PFSK-1 (cell line): Measurements from ENCODE around the gene TBC1D8.

ENCODE experiments used
- FOXP2 ChIP-seq: optimal IDR thresholded peaks from 2 replicates; pipeline ENCODE3; 2011; ENCODE audit warnings: borderline replicate concordance, control low read depth, inconsistent platforms; ENCODE audit not compliant: insufficient read depth; ENCODE audit errors: extremely low read length, extremely low read depth
- POLR2AphosphoS5 ChIP-seq: IDR thresholded peaks from 2 replicates; pipeline ENCODE4 v1.6.1; 2012; ENCODE audit warnings: low read depth, mild to moderate bottlenecking, control low read depth, low read length, moderate library complexity
- SIN3A ChIP-seq: IDR thresholded peaks from 2 replicates; pipeline ENCODE4 v1.6.1; 2012; ENCODE audit warnings: mild to moderate bottlenecking, low read length, moderate library complexity, borderline replicate concordance; ENCODE audit not compliant: insufficient read depth
- TAF1 ChIP-seq: IDR thresholded peaks from 2 replicates; pipeline ENCODE4 v1.6.1; 2012; ENCODE audit warnings: low read length, control low read depth, borderline replicate concordance; ENCODE audit not compliant: insufficient read depth
- TF ChIP-seq, protein P1 (sequence below), 2 experiments: IDR thresholded peaks; 2 replicates each; pipeline versions ENCODE4 v1.6.1 to v1.8.0; 2011 to 2012; ENCODE audit warnings: low read depth in 2 of 2, low read length in 2 of 2, control low read depth in 1 of 2, inconsistent platforms in 1 of 2, mild to moderate bottlenecking in 1 of 2, moderate library complexity in 1 of 2; ENCODE audit not compliant: insufficient read depth in 1 of 2

The TBC1D8 gene

GRCh38 chr2:100999995-101000394, 151.2 kb downstream of the TBC1D8 start:
- no peak for TF ChIP-seq SIN3A
- TF ChIP-seq FOXP2, result no peak
- TF ChIP-seq TAF1, result no peak
- TF ChIP-seq POLR2AphosphoS5, result no peak
- TF ChIP-seq, protein P1, sequence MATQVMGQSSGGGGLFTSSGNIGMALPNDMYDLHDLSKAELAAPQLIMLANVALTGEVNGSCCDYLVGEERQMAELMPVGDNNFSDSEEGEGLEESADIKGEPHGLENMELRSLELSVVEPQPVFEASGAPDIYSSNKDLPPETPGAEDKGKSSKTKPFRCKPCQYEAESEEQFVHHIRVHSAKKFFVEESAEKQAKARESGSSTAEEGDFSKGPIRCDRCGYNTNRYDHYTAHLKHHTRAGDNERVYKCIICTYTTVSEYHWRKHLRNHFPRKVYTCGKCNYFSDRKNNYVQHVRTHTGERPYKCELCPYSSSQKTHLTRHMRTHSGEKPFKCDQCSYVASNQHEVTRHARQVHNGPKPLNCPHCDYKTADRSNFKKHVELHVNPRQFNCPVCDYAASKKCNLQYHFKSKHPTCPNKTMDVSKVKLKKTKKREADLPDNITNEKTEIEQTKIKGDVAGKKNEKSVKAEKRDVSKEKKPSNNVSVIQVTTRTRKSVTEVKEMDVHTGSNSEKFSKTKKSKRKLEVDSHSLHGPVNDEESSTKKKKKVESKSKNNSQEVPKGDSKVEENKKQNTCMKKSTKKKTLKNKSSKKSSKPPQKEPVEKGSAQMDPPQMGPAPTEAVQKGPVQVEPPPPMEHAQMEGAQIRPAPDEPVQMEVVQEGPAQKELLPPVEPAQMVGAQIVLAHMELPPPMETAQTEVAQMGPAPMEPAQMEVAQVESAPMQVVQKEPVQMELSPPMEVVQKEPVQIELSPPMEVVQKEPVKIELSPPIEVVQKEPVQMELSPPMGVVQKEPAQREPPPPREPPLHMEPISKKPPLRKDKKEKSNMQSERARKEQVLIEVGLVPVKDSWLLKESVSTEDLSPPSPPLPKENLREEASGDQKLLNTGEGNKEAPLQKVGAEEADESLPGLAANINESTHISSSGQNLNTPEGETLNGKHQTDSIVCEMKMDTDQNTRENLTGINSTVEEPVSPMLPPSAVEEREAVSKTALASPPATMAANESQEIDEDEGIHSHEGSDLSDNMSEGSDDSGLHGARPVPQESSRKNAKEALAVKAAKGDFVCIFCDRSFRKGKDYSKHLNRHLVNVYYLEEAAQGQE (IDR thresholded peaks at IDR 0.05; ENCODE audit: insufficient read depth in 1 of 2, low read depth in 2 of 2, low read length in 2 of 2), result no peak

DNA sequence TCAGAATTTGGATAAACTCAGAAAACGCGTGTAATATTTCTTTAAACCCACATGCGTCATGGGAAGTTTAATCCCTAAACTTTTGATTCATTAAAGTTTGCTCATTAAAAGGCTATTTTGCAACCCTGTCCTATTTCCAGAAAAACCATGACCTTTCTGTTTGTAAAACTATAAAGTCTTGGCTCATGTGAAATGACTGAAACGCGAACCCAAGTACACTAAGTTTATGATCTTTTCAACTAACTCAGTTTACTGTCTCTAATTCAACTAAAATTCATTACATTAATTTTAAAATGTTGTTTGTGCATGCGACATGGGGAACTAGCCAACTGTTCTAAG, 153.0 kb downstream of the TBC1D8 start:
- no peak for TF ChIP-seq POLR2AphosphoS5
- TF ChIP-seq TAF1, result no peak

- no peak for TF ChIP-seq SIN3A
- no peak for TF ChIP-seq TAF1
- no peak for TF ChIP-seq POLR2AphosphoS5
- TF ChIP-seq, protein P1 (IDR thresholded peaks at IDR 0.05; ENCODE audit: insufficient read depth in 1 of 2, low read depth in 2 of 2, low read length in 2 of 2), result no peak
Measured at GRCh38 chr2:100997509-100998234, 153.5 kb downstream of the TBC1D8 start.

GRCh38 chr2:100995309-100996075, 155.7 kb downstream of the TBC1D8 start:
- TF ChIP-seq, protein P1 (IDR thresholded peaks at IDR 0.05; ENCODE audit: insufficient read depth in 1 of 2, low read depth in 2 of 2, low read length in 2 of 2), result no peak
- no peak for TF ChIP-seq TAF1
- TF ChIP-seq SIN3A, result no peak
- TF ChIP-seq FOXP2, result no peak
- TF ChIP-seq POLR2AphosphoS5, result no peak

DNA sequence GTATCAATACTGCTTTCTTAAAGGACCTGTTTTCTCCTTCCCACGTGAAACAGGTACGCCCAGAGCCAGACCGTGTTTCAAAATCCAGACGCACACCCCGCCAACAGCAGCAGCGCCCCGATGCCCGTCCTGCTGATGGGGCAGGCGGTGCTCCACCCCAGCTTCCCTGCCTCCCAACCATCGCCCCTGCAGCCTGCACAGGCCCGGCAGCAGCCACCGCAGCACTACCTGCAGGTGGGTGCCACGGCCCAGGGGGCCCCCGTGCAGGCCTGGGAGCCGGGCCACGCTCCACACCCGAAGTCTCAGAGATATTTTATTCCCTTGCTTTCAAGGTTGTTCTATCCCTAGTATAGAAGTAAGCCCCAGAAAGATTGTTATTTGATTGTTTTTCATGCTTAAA, 157.9 kb downstream of the TBC1D8 start:
- no peak for TF ChIP-seq POLR2AphosphoS5
- TF ChIP-seq SIN3A, result no peak
- TF ChIP-seq, protein P1 (IDR thresholded peaks at IDR 0.05; ENCODE audit: insufficient read depth in 1 of 2, low read depth in 2 of 2, low read length in 2 of 2), result no peak
- TF ChIP-seq FOXP2, result no peak
- no peak for TF ChIP-seq TAF1
